ENCODE results near the gene KATNB1. TPM values are rescaled to one million over a fixed set of nuclear protein-coding genes. Genes with fewer than 3 reads are reported as not detected.

KATNB1 gene
- total and polyA plus RNA-seq, 2 of the 8 experiments (the other 6 are each of a cell fraction or from before 2014, with no cell fraction given): 50.2 to 60.4 TPM

- FAIRE-seq: no peak
- POLR2A ChIA-PET (ENCODE audit: partially characterized antibody): no interaction called here
- WGBS, 2 experiments (ENCODE audit: extremely low coverage in 1 of 2, insufficient coverage in 1 of 2, insufficient read length in 1 of 2, insufficient replicate concordance in 2 of 2, low coverage in 1 of 2, low lambda C conversion rate in 2 of 2, missing lambda C conversion rate in 1 of 2): 84% methylated on average over 3 of the region's 3 CpGs; no CpG with 5 or more reads in 1 of the 2 experiments
- no peak for TF ChIP-seq TAF1 (IDR thresholded peaks at IDR 0.05; ENCODE audit: low read depth, low read length)
- no peak for TF ChIP-seq CBX8 (IDR thresholded peaks at IDR 0.05; ENCODE audit: borderline replicate concordance, low read depth, low read length)
- TF ChIP-seq BACH1 (IDR thresholded peaks at IDR 0.05; ENCODE audit: low read length): no peak
- TF ChIP-seq GABPA (IDR thresholded peaks at IDR 0.05; ENCODE audit: borderline replicate concordance, insufficient read depth, low read length): no peak
- TF ChIP-seq KDM1A (IDR thresholded peaks at IDR 0.05; ENCODE audit: borderline replicate concordance, low read length): no peak
- TF ChIP-seq EZH2 (IDR thresholded peaks at IDR 0.05; ENCODE audit: low read depth, low read length, severe bottlenecking): no peak
- no peak for TF ChIP-seq RXRA (IDR thresholded peaks at IDR 0.05; ENCODE audit: insufficient read depth, low read depth, low read length)
- TF ChIP-seq RNF2 (IDR thresholded peaks at IDR 0.05; ENCODE audit: borderline replicate concordance, low read depth, low read length, missing control alignments, poor library complexity, severe bottlenecking): no peak
- no peak for TF ChIP-seq CBX5 (IDR thresholded peaks at IDR 0.05; ENCODE audit: low read depth, low read length)
Observed at GRCh38 chr16:57709663-57710062, 25.9 kb upstream of the KATNB1 start.

More at GRCh38 chr16:57709663-57710062, 25.9 kb upstream of the KATNB1 start:
- no peak overlapping the region for H2BK12ac ChIP-seq (ENCODE audit: low read depth, low read length)
- no peak overlapping the region for H3K4me2 ChIP-seq (ENCODE audit: insufficient read depth in 1 of 2, low read depth in 2 of 2, low read length in 2 of 2)
- no peak overlapping the region for H2BK15ac ChIP-seq (ENCODE audit: low read length)
- H3K79me1 ChIP-seq (ENCODE audit: low read depth, low read length): no peaks in the 10 kb centered on the region
- no peak overlapping the region for H2AFZ ChIP-seq (ENCODE audit: low read length)
- H4K20me1 ChIP-seq (replicated peaks in 1 of 2; ENCODE audit: control insufficient read depth in 1 of 2, insufficient read depth in 2 of 2, low read length in 2 of 2): peaks cover 0 to 3% of the 10 kb centered on the region in 2 experiments
- CTCF ChIA-PET (ENCODE audit: partially characterized antibody): interaction anchor here (1.7 kb wide), 1 partner anchor 133 kb away, joined by 6 read pairs; no protein-coding TSS in a partner anchor
- no peak overlapping the region for H3K9ac ChIP-seq (replicated peaks in 1 of 4; ENCODE audit: extremely low read depth in 1 of 4, low read depth in 3 of 4, low read length in 3 of 4)
- H3K18ac ChIP-seq (ENCODE audit: extremely low read depth, low read length): no peak overlapping the region
- no peaks in the 10 kb centered on the region for H3K36me3 ChIP-seq (ENCODE audit: control insufficient read depth in 2 of 4, insufficient read depth in 4 of 4, low read length in 3 of 4)
- no peak overlapping the region for H4K5ac ChIP-seq (ENCODE audit: insufficient read length, low read depth, low read length)
- H3K79me2 ChIP-seq (ENCODE audit: control insufficient read depth in 1 of 2, insufficient read depth in 2 of 2, low read length in 2 of 2): no peaks in the 10 kb centered on the region
- no peak overlapping the region for H3K27ac ChIP-seq (ENCODE audit: low read depth, low read length)
- H3K4me1 ChIP-seq (replicated peaks in 1 of 4; ENCODE audit: control insufficient read depth in 3 of 4, insufficient read depth in 4 of 4, low read length in 3 of 4): no peaks in the 10 kb centered on the region
- no peak overlapping the region for H2BK120ac ChIP-seq (replicated peaks; ENCODE audit: low read depth, low read length)
- no peak overlapping the region for H3K4ac ChIP-seq (replicated peaks; ENCODE audit: insufficient read length, low read depth, low read length)
- H3K9me3 ChIP-seq (ENCODE audit: insufficient read depth in 2 of 2, low read depth in 1 of 2, low read length in 1 of 2): no peaks in the 10 kb centered on the region
- no peaks in the 10 kb centered on the region; a peak in 2 of 7 replicates for H3K27me3 ChIP-seq (replicated peaks in 1 of 4; ENCODE audit: control insufficient read depth in 3 of 4, extremely low read depth in 1 of 4, insufficient read depth in 3 of 4, low read length in 3 of 4)
- H2BK5ac ChIP-seq (ENCODE audit: low read depth, low read length): no peak overlapping the region
- DNase-seq (ENCODE audit: low read depth in 1 of 2, low spot score in 2 of 2): no peak
- H4K91ac ChIP-seq (replicated peaks; ENCODE audit: insufficient read length, low read length): no peak overlapping the region
- no peak overlapping the region for H3K56ac ChIP-seq (replicated peaks; ENCODE audit: insufficient read length, low read depth, low read length)
- no peak overlapping the region for H4K8ac ChIP-seq (ENCODE audit: extremely low read depth, insufficient read depth, low read length)
- H3K4me3 ChIP-seq (ENCODE audit: extremely low read depth in 1 of 4, insufficient read depth in 2 of 4, low read depth in 3 of 4, low read length in 4 of 4): no peak overlapping the region
- H3K23me2 ChIP-seq (ENCODE audit: low read depth, low read length): peaks cover 18% of the 10 kb centered on the region; the same call in 1 of the 2 replicates
- H2AK5ac ChIP-seq (ENCODE audit: low read depth, low read length): no peak overlapping the region
- no peak overlapping the region for H3K23ac ChIP-seq (ENCODE audit: insufficient read length)
- no peak overlapping the region for H3K14ac ChIP-seq (ENCODE audit: insufficient read length)
- no peak overlapping the region for H2BK20ac ChIP-seq (ENCODE audit: low read length)

All from H1 (cell line).